ENCODE data around the gene RASSF3. TPM values are rescaled to one million over a fixed set of nuclear protein-coding genes. Genes with fewer than 3 reads are reported as not detected.

Gene RASSF3
- total RNA-seq (ENCODE audit: low replicate concordance) = 16.3 and 31.8 TPM in 2 replicates
- long read RNA-seq, partial matches to known transcripts = 0 of 1 reads
- long read RNA-seq, other reads (novel, unspliced or antisense) = 1 of 1 reads

DNA sequence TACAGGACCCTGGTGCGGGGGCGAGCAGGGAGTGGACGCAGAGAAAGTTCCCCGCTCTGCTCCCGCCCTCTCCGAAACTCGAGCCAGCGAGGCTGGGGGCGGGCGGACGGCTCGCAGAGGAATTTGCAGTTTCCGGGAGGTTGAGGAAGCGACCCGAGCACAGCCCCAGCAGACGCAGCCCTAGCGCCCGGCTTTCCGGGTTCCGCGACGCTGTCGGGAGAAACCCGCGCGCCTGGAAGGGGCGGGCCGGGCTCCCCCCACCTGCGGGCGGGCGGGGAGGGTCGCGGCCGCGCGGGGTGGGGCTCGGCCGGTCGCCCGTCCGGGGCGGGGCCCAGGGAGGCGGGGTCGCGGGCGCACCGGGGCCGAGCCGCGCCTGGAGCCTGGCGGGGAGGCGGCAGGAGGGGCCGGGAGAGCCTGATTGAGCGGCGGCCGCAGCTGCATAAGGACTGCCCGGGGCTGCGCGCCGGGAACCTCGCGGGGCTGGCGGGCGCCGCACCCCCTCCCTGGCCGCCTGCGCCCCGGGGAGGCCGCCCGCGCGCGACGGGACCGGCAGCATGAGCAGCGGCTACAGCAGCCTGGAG lies at the start of gene RASSF3:
Gene RASSF3 (plus strand): TSS at position 417 of the 581 bp plus-strand sequence. CDS start 138 bp downstream, at position 555.
- Mint-ChIP-seq H3K4me1 (ENCODE audit: unreplicated experiment) (peaks cover 19% of the 10 kb centered on the region), H3K4me3 (peak within 1 kb of the TSS; percentile 98), H3K27ac (peak within 1 kb of the TSS; percentile 92), H3K36me3 (peaks cover 12% of the 10 kb centered on the region), H3K9me3 (no peaks in the 10 kb centered on the region), H3K27me3 (no peaks in the 10 kb centered on the region)
- peak; percentile 86 for DNase-seq (ENCODE audit: extremely low spot score, unreplicated experiment)
- TF ChIP-seq, protein P1, sequence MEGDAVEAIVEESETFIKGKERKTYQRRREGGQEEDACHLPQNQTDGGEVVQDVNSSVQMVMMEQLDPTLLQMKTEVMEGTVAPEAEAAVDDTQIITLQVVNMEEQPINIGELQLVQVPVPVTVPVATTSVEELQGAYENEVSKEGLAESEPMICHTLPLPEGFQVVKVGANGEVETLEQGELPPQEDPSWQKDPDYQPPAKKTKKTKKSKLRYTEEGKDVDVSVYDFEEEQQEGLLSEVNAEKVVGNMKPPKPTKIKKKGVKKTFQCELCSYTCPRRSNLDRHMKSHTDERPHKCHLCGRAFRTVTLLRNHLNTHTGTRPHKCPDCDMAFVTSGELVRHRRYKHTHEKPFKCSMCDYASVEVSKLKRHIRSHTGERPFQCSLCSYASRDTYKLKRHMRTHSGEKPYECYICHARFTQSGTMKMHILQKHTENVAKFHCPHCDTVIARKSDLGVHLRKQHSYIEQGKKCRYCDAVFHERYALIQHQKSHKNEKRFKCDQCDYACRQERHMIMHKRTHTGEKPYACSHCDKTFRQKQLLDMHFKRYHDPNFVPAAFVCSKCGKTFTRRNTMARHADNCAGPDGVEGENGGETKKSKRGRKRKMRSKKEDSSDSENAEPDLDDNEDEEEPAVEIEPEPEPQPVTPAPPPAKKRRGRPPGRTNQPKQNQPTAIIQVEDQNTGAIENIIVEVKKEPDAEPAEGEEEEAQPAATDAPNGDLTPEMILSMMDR (conservative IDR thresholded peaks at IDR 0.05) = no peak

GRCh38 chr12:64561302-64562136 lies 48.8 kb upstream of the RASSF3 start:
- DNase-seq (ENCODE audit: extremely low spot score, unreplicated experiment) = no peak
- TF ChIP-seq, protein P1 (conservative IDR thresholded peaks at IDR 0.05) = no peak
- H3K27ac Mint-ChIP-seq = no peak overlapping the region
- no peak overlapping the region for H3K4me3 Mint-ChIP-seq
- H3K9me3 Mint-ChIP-seq = no peaks in the 10 kb centered on the region
- H3K27me3 Mint-ChIP-seq = no peaks in the 10 kb centered on the region
- H3K4me1 Mint-ChIP-seq (ENCODE audit: unreplicated experiment) = peaks cover 20% of the 10 kb centered on the region
- no peaks in the 10 kb centered on the region for H3K36me3 Mint-ChIP-seq

- Mint-ChIP-seq H3K36me3 (no peaks in the 10 kb centered on the region), H3K4me3 (peak overlapping the region; percentile 28), H3K27me3 (no peaks in the 10 kb centered on the region), H3K27ac (no peak overlapping the region), H3K9me3 (no peaks in the 10 kb centered on the region), H3K4me1 (ENCODE audit: unreplicated experiment) (peaks cover 41% of the 10 kb centered on the region)
- TF ChIP-seq, protein P1 (conservative IDR thresholded peaks at IDR 0.05) = no peak
- no peak for DNase-seq (ENCODE audit: extremely low spot score, unreplicated experiment)
These were observed 44.2 kb upstream of the RASSF3 start for GRCh38 chr12:64566122-64566521.

DNA sequence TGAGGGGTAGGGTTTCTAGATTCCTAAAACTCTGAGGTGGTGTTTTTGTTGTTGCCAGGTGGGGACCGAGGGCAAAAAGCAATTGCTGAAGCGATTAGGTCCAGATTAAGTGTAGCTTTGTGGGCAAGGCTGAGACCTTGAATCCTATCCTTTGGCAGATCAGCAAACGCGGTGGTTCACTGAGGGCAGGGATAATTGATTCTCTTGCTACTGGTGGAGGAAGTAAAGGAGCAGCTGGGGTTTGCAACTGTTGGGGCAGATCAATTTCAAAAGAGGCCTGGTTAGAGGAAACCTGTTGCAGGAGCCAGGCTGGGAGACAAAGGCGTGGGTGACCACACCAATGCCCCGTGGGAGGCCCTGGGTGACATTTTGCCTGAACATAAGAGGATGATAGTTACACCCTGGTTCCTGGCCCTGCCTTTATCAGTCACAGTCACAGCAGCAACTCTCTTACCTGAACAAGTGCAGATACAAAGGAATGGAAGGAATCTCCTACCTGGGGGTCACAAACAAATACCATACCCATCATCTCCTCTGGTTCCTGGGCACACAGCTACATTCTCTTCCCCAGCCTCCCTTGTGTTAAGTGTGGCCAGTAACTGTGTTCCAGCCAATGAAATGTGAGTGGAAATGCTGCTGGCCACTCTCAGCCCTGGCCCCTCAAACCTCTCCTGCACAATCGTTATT lies 43.3 kb upstream of the RASSF3 start:
- Mint-ChIP-seq H3K27me3 (no peaks in the 10 kb centered on the region), H3K36me3 (no peaks in the 10 kb centered on the region), H3K4me3 (peak overlapping the region; percentile 38), H3K4me1 (ENCODE audit: unreplicated experiment) (peaks cover 41% of the 10 kb centered on the region), H3K27ac (peak overlapping the region; percentile 33), H3K9me3 (peaks cover 2% of the 10 kb centered on the region)
- TF ChIP-seq, protein P1 (conservative IDR thresholded peaks at IDR 0.05) = no peak
- DNase-seq (ENCODE audit: extremely low spot score, unreplicated experiment) = no peak

DNA sequence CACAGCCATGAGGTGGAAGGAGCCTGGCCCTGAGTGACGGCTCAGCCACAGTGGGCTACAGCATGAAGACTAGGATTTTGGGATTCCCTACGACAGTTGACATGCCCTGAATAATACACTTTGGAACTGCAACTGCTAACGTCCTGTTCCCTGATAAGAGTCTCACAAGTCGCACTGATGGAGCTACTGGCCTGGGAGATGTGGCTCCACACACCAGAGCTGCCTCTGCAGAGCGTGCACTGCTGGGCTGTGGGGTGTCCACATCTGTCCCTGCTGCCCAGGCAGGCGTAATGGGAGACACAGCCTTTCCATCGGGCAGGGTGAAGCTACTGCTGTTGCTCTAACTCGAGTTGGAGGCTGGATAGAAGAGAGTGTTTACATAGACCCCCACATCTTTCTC lies 42.7 kb upstream of the RASSF3 start:
- H3K9me3 Mint-ChIP-seq = peaks cover 7% of the 10 kb centered on the region
- H3K4me1 Mint-ChIP-seq (ENCODE audit: unreplicated experiment) = peaks cover 41% of the 10 kb centered on the region
- no peak for DNase-seq (ENCODE audit: extremely low spot score, unreplicated experiment)
- H3K27ac Mint-ChIP-seq = peak overlapping the region; percentile 33
- no peaks in the 10 kb centered on the region for H3K27me3 Mint-ChIP-seq
- no peaks in the 10 kb centered on the region for H3K36me3 Mint-ChIP-seq
- TF ChIP-seq, protein P1 (conservative IDR thresholded peaks at IDR 0.05) = no peak
- no peak overlapping the region for H3K4me3 Mint-ChIP-seq
